Epithelial cell of proximal tubule (primary cell): Measurements from ENCODE around the gene PSKH1. TPM values are rescaled to one million over a fixed set of nuclear protein-coding genes. Genes with fewer than 3 reads are reported as not detected.

Experiments
- DNase-seq: peaks from one replicate; pipeline ENCODE4 v3.0.0-alpha.2; 2011; ENCODE audit warnings: low read depth
- H3K4me3 ChIP-seq: 2 replicates; pipeline ENCODE4 v1.5.1; 2011; ENCODE audit warnings: low read depth, mild to moderate bottlenecking, low read length
- CTCF ChIP-seq: conservative IDR thresholded peaks from 2 replicates; pipeline ENCODE4 v1.5.1; 2012; ENCODE audit warnings: low read depth, mild to moderate bottlenecking, low read length
- total RNA-seq: library from RNA; depleted of rRNA; stranded (reverse); fragments of >200 nt; gene quantifications from 2 replicates; pipeline ENCODE4 v1.2.3, GENCODE V29; 2015

PSKH1 gene
- total RNA-seq, 1 donor from 2014 or later = 6.7 TPM

- TF ChIP-seq CTCF = no peak
- no peak for DNase-seq
- H3K4me3 ChIP-seq = no peak overlapping the region
Measured at GRCh38 chr16:67940446-67941089, 47.5 kb downstream of the PSKH1 start.

GRCh38 chr16:67941469-67942199, 48.6 kb downstream of the PSKH1 start:
- DNase-seq = no peak
- no peak overlapping the region for H3K4me3 ChIP-seq
- TF ChIP-seq CTCF = no peak

GRCh38 chr16:67942200-67942509, 49.1 kb downstream of the PSKH1 start:
- TF ChIP-seq CTCF = peak; percentile 76
- no peak for DNase-seq

GRCh38 chr16:67942510-67943255, 49.6 kb downstream of the PSKH1 start:
- H3K4me3 ChIP-seq = no peak overlapping the region
- no peak for DNase-seq
- TF ChIP-seq CTCF = no peak

More at GRCh38 chr16:67942200-67942509, 49.1 kb downstream of the PSKH1 start:
- H3K4me3 ChIP-seq = no peak overlapping the region

GRCh38 chr16:67943256-67943618, 50.2 kb downstream of the PSKH1 start:
- no peak for TF ChIP-seq CTCF
- DNase-seq = no peak
- no peak overlapping the region for H3K4me3 ChIP-seq

- no peak for DNase-seq
- no peak for TF ChIP-seq CTCF
- H3K4me3 ChIP-seq = no peak within 1 kb of the TSS
Measured at GRCh38 chr16:67943619-67944504, 50.8 kb downstream of the PSKH1 start, which contains the start of gene LCAT. LCAT (minus strand) TSS chr16:67944120; CDS start chr16:67944101, 19 bp downstream.
